Head of caudate nucleus (tissue), 42 donors: ENCODE results near the gene REV1.
"Not testable (repeated sequence)": the region's sequence is repeated elsewhere in the genome, so short reads cannot be mapped to it uniquely, and the experiment has no call there.

Experiments used
- DNase-seq, 42 donors: peaks; one replicate each; pipeline versions ENCODE4 v3.0.0 to v3.0.0-alpha.2; 2020 to 2021; ENCODE audit warnings: mixed read lengths in 7 of 42
- intact Hi-C: fragments of 100-400 bp; cut with DNase I; formaldehyde crosslinking; loops from one replicate; pipeline ENCODE4 v1.15.0; 2022

Gene REV1

DNA sequence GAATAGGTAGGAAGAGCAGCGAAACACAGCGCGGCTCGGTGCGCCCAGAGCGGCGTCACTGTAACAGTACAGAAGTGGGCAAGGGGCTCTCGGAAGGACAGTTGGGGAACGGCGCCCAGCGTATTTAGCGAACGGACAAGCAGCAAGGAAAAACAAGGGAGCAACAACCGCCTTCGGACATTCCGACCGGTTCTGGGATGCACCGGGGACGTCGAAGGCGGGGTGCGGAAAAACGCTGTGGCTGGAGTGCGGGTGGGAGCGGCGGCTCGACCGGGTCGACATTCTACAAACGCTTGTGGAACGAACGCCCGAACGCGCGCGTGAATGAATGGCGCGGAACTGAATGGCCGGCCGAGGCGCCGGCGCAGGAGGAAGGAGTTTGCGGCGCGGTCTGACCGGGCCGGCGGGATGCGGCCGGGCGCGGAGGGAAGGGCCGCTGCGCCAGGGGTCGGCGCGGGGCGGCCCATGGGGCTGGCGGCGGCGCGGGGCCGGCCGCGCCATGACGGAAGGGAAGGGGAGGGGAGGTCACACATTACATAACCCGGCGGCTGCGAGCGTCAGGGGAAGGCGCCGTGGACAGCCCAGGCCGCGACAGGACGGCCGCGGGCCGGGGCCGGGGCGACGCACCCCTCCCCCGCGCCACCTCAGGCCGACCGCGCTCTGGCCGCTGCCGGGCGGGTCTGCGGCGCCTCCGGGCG is 605 bp downstream of the REV1 start:
- peak; percentile 9 to 87 (median 67) for DNase-seq
- intact Hi-C loops: no loop called here

GRCh38 chr2:99488539-99489062 is 1.2 kb downstream of the REV1 start:
- DNase-seq: peak in 1 of 42 donors; percentile 2
- intact Hi-C loops: no loop called here

DNA sequence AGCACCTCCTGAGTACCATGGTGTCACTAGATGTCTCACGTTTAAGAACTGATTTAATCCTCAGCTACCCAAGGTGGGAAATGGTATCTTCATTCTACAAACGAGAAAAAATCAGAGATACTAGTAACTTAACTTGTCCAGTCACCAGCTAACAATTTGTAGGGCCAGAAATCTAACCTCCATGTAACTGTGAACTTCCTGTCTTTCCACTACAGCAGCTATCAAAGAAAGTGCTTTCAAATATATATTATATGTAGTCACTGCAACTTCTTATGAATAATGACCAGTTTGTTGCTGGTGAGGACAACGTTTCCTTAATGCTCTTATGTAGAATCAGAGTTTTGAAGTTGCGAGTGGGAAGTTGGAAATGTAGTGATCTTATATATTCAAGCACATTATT is 1.9 kb downstream of the REV1 start:
- intact Hi-C loops: no loop called here
- DNase-seq: no peak

GRCh38 chr2:99485824-99486223 is 4.0 kb downstream of the REV1 start:
- no peak for DNase-seq
- intact Hi-C loops: no loop called here

- intact Hi-C loops: no loop called here
- DNase-seq: no peak
Observed at GRCh38 chr2:99485411-99485810, 4.4 kb downstream of the REV1 start.

- DNase-seq: no peak
- intact Hi-C loops: no loop called here
Observed at GRCh38 chr2:99484205-99484604, 5.6 kb downstream of the REV1 start.

DNA sequence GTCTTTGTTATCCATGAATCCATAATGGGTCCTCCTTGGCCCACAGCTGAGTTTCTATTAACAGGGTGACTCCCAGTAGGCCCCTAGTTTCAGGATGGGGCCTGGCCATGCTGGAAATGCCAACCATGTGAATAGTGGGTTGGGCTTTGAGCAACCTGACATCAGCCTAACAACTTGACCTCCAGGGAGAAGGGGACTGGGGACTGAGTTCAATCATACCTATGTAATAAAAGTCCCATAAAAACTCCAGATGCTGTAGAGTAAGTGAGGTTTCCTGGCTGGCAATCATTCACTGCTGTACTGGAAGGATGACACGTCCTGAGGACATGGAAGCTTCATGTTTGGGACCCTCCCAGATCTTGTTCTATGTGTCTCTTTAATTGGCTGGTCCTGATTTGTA is 7.9 kb downstream of the REV1 start:
- no peak for DNase-seq
- intact Hi-C loops: no loop called here

DNA sequence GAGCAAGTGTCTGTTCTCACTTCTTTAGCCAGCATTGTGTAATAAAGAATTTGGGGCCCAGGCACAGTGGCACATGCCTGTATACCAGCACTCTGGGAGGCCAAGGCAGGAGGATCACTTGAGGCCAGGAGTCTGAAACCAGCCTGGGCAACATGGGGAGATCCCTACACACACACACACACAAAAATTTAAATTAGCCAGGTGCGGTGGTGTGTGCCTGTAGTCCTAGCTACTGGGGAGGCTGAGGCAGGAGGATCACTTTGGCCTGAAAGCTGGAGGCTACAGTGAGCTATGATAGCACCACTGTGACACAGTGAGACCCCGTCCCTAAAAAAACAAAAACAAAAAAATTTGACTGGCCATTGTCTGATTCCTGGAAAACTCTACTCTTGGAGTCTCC is 8.3 kb downstream of the REV1 start:
- DNase-seq: no peak
- intact Hi-C loops: no loop called here

DNA sequence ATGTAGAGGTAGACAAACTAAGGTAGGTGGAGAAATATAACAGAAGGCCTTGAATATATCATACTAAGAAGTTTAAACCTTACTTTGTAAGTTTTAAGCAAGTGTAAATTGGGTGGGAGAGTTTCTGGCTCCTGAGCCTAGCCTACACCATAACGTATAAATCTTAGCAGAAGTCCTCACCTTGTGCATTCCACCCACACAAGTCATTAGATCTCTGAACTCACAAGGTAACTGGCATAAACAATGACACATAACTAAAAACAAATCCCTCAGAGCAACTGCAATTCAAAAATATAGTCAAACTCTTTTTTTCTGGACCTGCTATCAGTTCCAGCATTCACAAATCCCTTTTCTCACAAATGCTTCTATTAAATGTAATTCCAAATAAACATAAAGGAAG is 9.4 kb downstream of the REV1 start:
- DNase-seq: no peak
- intact Hi-C loops: no loop called here

DNA sequence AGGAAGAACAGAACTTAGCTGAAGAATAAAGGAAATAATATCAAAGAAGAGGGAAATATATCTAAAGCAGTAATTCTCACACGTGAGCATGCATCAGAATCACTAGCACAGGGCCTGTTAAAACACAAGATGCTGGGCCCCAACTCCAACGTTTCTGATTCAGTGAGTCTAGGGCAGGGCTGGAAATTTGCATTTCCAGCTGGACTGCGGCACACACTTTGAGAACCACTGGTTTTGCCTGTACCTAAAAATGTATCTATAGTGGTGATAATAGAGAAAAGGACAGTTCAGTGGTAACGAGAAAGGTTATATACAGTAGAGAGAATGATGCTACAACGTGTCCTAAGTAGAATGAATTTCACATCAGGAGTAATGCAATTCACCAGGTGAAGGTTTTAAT is 11.2 kb downstream of the REV1 start:
- intact Hi-C loops: no loop called here
- DNase-seq: no peak

GRCh38 chr2:99477054-99477453 is 12.8 kb downstream of the REV1 start:
- no peak for DNase-seq
- intact Hi-C loops: no loop called here

DNA sequence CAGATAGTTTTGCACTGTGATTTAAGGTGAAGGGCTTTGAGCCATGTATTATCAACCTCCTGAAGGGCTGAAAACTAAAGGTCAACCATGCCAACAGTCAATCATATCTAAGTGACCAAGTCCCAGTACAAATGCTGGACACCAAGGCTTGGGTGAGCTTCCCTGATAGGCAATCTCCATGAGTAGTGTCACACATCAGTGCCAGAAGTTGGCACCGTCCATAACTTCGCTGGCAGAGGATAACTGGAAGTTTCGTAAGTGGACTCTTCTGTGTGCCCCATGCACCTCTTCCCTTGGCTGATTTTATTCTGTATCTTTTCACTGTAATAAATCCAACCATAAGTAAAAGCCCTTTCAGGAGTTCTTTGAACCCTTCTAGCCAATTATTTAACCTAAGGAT is 13.2 kb downstream of the REV1 start:
- intact Hi-C loops: no loop called here
- DNase-seq: no peak

DNA sequence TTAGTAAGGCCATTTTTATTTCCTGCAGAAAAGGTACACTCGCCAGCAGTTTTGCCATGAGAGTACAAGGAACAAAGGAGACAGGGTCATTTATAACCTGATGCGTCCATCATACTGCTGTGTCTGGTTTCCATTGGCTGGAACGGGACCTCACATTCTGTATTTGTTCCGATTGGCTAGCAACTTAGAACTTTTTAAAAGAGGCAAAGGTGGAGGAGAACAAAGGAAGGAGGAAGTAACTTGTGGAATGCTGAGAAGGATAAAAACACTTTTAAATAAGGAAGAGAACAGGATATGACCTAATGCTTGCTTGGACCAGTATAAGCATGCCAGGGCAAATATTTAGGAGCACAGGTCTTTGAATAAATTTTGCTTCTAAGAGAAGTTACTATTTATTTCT is 14.7 kb downstream of the REV1 start:
- DNase-seq, intact Hi-C loops: not testable (repeated sequence)

DNA sequence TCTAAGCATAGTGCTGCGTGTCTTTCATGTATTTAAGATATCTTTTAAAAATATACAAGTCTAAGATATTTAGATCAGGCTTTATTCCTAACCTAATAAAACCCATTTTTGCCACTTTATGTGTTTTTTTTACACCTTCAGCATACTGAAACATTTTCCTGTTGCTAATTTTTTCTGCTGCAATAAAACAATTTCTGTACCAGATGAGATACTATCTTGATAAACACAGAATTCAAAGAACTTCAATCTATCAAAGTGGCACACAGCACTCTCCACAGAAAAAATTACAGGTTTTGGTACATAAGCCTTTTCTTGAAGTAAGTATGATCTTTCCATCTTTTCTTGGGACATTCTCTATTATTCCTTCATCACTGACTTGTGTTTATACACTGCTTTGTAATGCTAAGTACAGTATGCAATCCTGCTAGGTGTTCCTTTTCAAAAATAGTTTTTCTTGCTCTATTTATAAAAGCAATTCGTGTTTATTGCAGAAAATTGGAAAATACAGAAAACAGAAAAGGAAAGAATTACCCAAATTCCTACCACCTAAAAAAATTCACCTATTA is 16.2 kb downstream of the REV1 start:
- DNase-seq: no peak
- intact Hi-C loops: no loop called here

GRCh38 chr2:99472600-99472960 is 17.2 kb downstream of the REV1 start:
- intact Hi-C loops: no loop called here
- DNase-seq: no peak

DNA sequence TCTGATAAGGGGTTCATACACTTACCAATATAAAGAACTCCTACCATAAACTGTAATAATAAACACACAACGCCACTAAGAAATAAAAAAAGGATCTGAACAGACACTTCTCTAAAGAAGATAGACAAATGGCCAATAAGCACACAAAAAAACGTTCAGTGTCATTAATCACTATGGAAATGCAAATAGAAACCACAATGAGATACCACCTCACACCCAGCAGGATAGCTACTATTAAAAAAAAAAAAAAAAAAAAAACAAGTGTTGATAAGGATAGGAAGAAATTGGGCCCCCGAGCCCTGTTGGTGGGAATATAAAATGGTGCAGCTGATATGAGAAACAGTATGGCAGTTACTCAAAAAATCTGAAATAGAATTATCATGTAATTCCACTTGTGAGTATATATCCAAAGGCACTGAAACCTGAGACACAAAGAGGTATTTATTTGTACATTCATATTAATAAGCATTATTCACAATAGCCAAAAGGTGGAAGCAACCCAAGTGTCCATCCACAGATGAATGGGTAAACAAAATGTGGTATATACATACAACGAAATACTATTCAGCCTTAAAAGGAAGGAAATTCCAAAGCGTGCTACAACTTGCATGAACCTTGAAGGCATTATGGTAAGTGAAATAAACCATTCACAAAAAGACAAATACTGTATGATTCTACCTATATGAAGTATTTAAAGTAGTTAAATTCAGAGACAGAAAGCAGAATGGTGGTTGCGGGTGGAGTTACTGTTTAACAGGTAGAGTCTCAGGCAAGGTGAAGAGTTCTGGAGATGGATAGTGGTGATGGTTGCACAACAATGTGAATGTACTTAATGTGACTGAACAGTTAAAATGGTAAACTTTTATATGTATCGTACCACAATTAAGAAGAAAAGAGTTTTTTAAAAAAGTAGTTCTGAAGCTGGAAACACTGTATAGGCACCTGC is 17.9 kb downstream of the REV1 start:
- intact Hi-C loops: no loop called here
- DNase-seq: no peak

- no peak for DNase-seq
- intact Hi-C loops: no loop called here
Observed at GRCh38 chr2:99470957-99471356, 18.9 kb downstream of the REV1 start.

DNA sequence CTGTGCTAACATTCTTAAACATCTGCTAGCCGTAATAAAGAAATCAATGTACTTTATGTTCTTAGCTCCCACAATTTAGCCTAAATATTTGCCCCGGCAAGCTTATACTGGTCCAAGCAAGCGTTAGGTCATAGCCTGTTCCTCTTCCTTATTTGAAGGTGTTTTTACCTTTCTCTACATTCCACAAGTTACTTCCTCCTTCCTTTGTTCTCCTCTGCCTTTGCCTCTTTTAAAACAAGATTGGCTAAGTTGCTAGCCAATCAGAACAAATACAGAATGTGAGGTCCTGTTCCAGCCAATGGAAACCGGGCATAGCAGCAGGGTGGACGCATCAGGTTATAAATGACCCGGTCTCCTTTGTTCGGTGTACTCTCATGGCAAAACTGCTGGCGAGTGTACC is 19.4 kb downstream of the REV1 start:
- DNase-seq, intact Hi-C loops: not testable (repeated sequence)

GRCh38 chr2:99469394-99469793 is 20.4 kb downstream of the REV1 start:
- no peak for DNase-seq
- intact Hi-C loops: no loop called here

DNA sequence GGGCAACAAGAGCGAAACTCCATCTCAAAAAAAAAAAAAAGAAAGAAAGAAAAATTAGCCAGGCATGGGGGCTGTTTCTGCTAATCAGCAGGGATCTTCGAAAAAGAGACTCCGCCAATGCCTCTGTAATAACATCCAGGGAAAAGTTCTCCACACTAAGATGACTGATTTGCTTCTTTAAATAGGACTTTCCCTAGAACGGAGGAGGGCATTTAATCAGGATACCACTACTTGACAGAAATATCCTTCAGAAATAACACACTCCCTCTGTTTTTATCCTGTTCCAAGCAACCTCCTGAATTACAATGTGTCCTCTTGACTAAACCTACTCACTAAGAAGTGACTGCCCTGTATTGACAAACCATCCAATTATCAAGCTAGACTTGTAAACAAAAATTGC is 21.7 kb downstream of the REV1 start:
- intact Hi-C loops: no loop called here

More for the DNA sequence above, 21.7 kb downstream of the REV1 start:
- peak in 4 of 42 donors; percentile 7 to 52 (median 24) for DNase-seq
